ENCODE data around the gene MYL6. TPM values are rescaled to one million over a fixed set of nuclear protein-coding genes. Genes with fewer than 3 reads are reported as not detected.

Gene MYL6
- total RNA-seq, 1 donor from 2014 or later = 1,233 TPM

DNA sequence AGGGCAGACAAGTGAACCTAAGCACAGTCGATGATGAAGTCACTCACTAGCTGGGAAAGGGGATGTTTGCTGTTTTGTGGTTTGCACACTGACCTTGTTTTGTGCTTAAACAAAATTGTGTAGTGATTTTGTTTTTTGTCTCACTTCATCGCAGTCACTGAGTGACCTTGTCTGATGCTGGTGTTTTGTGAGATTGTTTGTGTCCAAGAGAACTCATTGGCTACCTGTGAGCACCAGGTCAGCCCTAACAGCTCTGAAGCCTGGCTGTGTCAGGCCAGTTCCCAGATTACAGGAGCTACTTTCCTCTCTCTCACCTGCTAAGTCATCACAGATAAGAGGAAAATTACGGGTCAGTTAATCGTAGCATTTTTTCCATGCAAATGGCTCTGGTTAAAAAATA is 34.0 kb upstream of the MYL6 start:
- H2AFZ ChIP-seq (replicated peaks) = no peak overlapping the region
- Mint-ChIP-seq H3K4me1 (peaks cover 32% of the 10 kb centered on the region), H3K36me3 (peaks cover 8% of the 10 kb centered on the region), H3K4me3 (no peak overlapping the region), H3K9me3 (no peaks in the 10 kb centered on the region), H3K27ac (no peak overlapping the region), H3K27me3 (ENCODE audit: insufficient read depth, low read depth) (peaks cover 10% of the 10 kb centered on the region)
- peaks cover 18% of the 10 kb centered on the region for H3K4me1 ChIP-seq
- H3K36me3 ChIP-seq = no peaks in the 10 kb centered on the region
- peaks cover 10% of the 10 kb centered on the region for H4K20me1 ChIP-seq (ENCODE audit: low read depth)
- H3K4me2 ChIP-seq = no peak overlapping the region
- no peaks in the 10 kb centered on the region for H3K9me3 ChIP-seq (ENCODE audit: low read depth)
- H3K27ac ChIP-seq = no peak overlapping the region
- H3K27me3 ChIP-seq = no peaks in the 10 kb centered on the region
- no peak for DNase-seq (ENCODE audit: low spot score)
- peaks cover 46% of the 10 kb centered on the region for H3F3A ChIP-seq (ENCODE audit: low read depth)
- TF ChIP-seq EZH2phosphoT487 (IDR thresholded peaks at IDR 0.05) (no peak), CTCF (IDR thresholded peaks at IDR 0.05) (no peak), EZH2 (IDR thresholded peaks at IDR 0.05) (no peak)
- H3K79me2 ChIP-seq (ENCODE audit: low read depth) = peaks cover 14% of the 10 kb centered on the region
- H3K9ac ChIP-seq = no peak overlapping the region
- no peak overlapping the region for H3K4me3 ChIP-seq

DNA sequence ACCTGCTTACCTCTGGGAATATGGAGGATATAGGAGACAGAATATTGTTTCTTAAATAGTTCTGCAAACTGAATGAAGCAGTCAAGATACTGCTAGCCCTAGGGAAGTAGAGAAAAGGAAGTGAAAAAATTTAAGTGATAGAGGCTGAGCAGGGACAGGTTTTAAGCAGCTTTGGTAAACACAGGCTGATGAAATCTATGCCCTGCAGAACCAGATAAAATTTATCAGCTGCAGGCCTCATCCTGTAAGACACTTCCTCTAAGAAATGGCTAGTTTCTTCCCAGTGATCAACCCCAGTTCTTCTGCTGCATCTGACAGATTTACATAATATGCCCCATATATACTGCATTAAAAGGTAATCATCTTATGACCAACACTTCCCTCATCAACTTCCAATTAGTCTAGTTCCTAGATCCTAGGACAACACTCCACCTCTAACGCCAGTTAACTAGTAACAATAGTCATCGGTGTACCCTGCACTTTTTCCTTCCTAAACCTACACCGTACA is 31.4 kb upstream of the MYL6 start:
- H2AFZ ChIP-seq (replicated peaks) = no peak overlapping the region
- H3K36me3 Mint-ChIP-seq = peaks cover 18% of the 10 kb centered on the region
- H4K20me1 ChIP-seq (ENCODE audit: low read depth) = peaks cover 16% of the 10 kb centered on the region
- TF ChIP-seq EZH2 (IDR thresholded peaks at IDR 0.05) (no peak), EZH2phosphoT487 (IDR thresholded peaks at IDR 0.05) (no peak), CTCF (IDR thresholded peaks at IDR 0.05) (no peak)
- H3K27me3 ChIP-seq = no peaks in the 10 kb centered on the region
- peaks cover 35% of the 10 kb centered on the region for H3K4me1 Mint-ChIP-seq
- no peaks in the 10 kb centered on the region for H3K9me3 ChIP-seq (ENCODE audit: low read depth)
- no peak for DNase-seq (ENCODE audit: low spot score)
- H3K4me3 Mint-ChIP-seq = peak overlapping the region; percentile 99
- H3F3A ChIP-seq (ENCODE audit: low read depth) = peaks cover 36% of the 10 kb centered on the region
- peaks cover 18% of the 10 kb centered on the region for H3K4me1 ChIP-seq
- H3K9me3 Mint-ChIP-seq = no peaks in the 10 kb centered on the region
- H3K27me3 Mint-ChIP-seq (ENCODE audit: insufficient read depth, low read depth) = peaks cover 9% of the 10 kb centered on the region
- peak overlapping the region; percentile 51 for H3K4me3 ChIP-seq
- peaks cover 33% of the 10 kb centered on the region for H3K79me2 ChIP-seq (ENCODE audit: low read depth)
- H3K4me2 ChIP-seq = peak overlapping the region; percentile 79
- peak overlapping the region; percentile 95 for H3K27ac ChIP-seq
- H3K27ac Mint-ChIP-seq = no peak overlapping the region
- peak overlapping the region; percentile 25 for H3K9ac ChIP-seq
- H3K36me3 ChIP-seq = no peaks in the 10 kb centered on the region

DNA sequence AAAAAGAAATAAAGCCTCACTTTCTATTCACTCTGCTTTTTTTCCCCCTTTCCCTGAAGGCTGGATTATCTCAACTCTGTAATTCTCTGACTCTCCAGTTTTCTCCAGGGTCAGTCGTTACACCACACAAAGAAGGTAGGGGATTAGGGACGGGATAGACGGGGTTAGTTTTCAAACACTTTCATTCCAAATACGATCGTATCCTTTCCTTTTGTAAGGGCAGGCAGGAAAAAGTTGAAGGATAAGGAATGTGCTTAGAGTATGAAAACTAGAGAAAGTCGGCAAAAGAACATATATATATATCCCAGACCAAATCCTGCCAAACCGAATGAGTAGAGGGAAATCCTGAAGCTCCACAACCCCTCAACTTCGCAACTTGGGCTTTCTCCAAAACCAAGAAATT is 30.7 kb upstream of the MYL6 start:
- peaks cover 33% of the 10 kb centered on the region for H3K79me2 ChIP-seq (ENCODE audit: low read depth)
- peak overlapping the region; percentile 51 for H3K4me3 ChIP-seq
- Mint-ChIP-seq H3K9me3 (no peaks in the 10 kb centered on the region), H3K4me1 (peaks cover 35% of the 10 kb centered on the region), H3K27ac (peak overlapping the region; percentile 84), H3K36me3 (peaks cover 25% of the 10 kb centered on the region), H3K27me3 (ENCODE audit: insufficient read depth, low read depth) (peaks cover 9% of the 10 kb centered on the region), H3K4me3 (peak overlapping the region; percentile 99)
- no peak overlapping the region for H2AFZ ChIP-seq (replicated peaks)
- H3K27me3 ChIP-seq = no peaks in the 10 kb centered on the region
- H3K9me3 ChIP-seq (ENCODE audit: low read depth) = no peaks in the 10 kb centered on the region
- H3K9ac ChIP-seq = peak overlapping the region; percentile 25
- H3K4me1 ChIP-seq = peaks cover 18% of the 10 kb centered on the region
- peak overlapping the region; percentile 79 for H3K4me2 ChIP-seq
- peaks cover 36% of the 10 kb centered on the region for H3F3A ChIP-seq (ENCODE audit: low read depth)
- no peak for DNase-seq (ENCODE audit: low spot score)
- TF ChIP-seq EZH2phosphoT487 (IDR thresholded peaks at IDR 0.05) (no peak), CTCF (IDR thresholded peaks at IDR 0.05) (no peak), EZH2 (IDR thresholded peaks at IDR 0.05) (no peak)
- peaks cover 16% of the 10 kb centered on the region for H4K20me1 ChIP-seq (ENCODE audit: low read depth)
- no peaks in the 10 kb centered on the region for H3K36me3 ChIP-seq
- H3K27ac ChIP-seq = peak overlapping the region; percentile 95

All from neural progenitor cell (in vitro differentiated cells).